Activated CD4-positive, alpha-beta T cell treated with anti-CD3 and anti-CD28 coated beads, Interleukin-2, amount 10 ng/mL, durations not matched to agents 24 days and 14 days (primary cell): Measurements from ENCODE around the gene COMMD1. TPM values are rescaled to one million over a fixed set of nuclear protein-coding genes. Genes with fewer than 3 reads are reported as not detected.

Experiments
- DNase-seq: peaks from one replicate; pipeline ENCODE4 v3.0.0; 2022
- H3K27ac Mint-ChIP-seq: one replicate; pipeline ENCODE4 v1.8.0; 2022; ENCODE audit warnings: mild to moderate bottlenecking, mixed read lengths
- H3K27me3 Mint-ChIP-seq: one replicate; pipeline ENCODE4 v1.8.0; 2022; ENCODE audit warnings: mixed read lengths
- H3K36me3 Mint-ChIP-seq: one replicate; pipeline ENCODE4 v1.8.0; 2022; ENCODE audit warnings: low read depth, mild to moderate bottlenecking, mixed read lengths
- H3K4me1 Mint-ChIP-seq: one replicate; pipeline ENCODE4 v1.8.0; 2021; ENCODE audit warnings: mixed read lengths
- H3K4me3 Mint-ChIP-seq: one replicate; pipeline ENCODE4 v1.8.0; 2022; ENCODE audit warnings: mild to moderate bottlenecking, moderate library complexity, mixed read lengths
- H3K9me3 Mint-ChIP-seq: one replicate; pipeline ENCODE4 v1.8.0; 2021; ENCODE audit warnings: mixed read lengths
- intact Hi-C: fragments of 100-400 bp; cut with micrococcal nuclease; formaldehyde crosslinking; loops from one replicate; pipeline ENCODE4 v1.15.1; 2023
- total RNA-seq: library from RNA; stranded (reverse); gene quantifications from 2 replicates; pipeline ENCODE4 v1.2.3, GENCODE V29; 2022

COMMD1 gene
- total RNA-seq, 1 donor from 2014 or later = 27.6 TPM

DNA sequence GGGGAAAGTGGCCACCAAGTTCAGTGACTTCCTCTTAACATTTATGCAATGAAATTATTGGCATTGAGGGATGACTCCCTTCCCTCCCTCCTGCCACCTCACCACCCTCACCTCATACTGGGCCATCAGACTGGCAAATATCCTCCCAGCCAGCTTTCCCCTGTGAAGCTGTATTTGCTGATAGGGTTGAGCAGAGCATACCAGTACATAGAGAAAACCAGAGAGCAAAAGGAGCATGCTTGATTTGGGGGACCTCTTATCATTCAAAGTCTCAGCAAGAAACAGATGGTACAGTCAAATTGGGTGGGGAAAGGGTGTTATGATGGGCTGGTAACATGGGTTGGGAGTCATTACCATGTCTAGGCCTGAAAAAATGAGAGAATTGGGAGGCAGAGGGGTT is 271.3 kb downstream of the COMMD1 start:
- Mint-ChIP-seq H3K27ac (no peak overlapping the region), H3K36me3 (no peaks in the 10 kb centered on the region), H3K4me1 (no peaks in the 10 kb centered on the region), H3K4me3 (no peak overlapping the region), H3K27me3 (no peaks in the 10 kb centered on the region), H3K9me3 (no peaks in the 10 kb centered on the region)
- intact Hi-C loops = no loop called here
- DNase-seq = no peak

DNA sequence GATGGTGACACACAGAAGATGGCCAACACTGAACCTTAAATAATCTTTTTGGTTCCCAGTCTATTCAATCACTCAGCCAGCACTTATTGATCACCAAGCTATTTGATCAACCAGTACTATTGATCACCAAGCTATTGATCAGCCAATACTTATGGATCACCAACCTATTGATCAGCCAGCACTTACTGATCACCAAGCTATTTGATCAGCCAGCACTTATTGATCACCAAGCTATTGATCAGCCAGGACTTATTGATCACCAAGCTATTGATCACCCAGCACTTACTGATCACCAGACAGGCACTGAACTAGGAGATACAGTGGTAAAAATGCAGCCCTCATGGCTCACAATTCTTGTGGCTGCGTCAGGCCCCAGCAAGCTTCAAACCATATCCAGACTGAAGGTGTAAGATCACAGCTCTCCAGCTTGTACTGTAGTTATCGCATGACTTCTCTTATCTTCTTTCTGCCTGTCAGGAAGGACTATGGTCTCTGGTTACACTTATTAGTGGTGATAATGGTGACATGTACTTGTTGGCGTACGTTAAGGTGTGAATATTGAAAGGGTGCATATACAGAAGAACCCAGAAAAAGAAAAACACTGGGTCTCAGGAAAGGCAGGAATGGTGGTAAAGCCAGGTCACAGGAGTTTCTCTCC is 272.0 kb downstream of the COMMD1 start:
- Mint-ChIP-seq H3K4me3 (no peak overlapping the region), H3K27me3 (no peaks in the 10 kb centered on the region), H3K36me3 (no peaks in the 10 kb centered on the region), H3K4me1 (no peaks in the 10 kb centered on the region), H3K27ac (no peak overlapping the region), H3K9me3 (no peaks in the 10 kb centered on the region)
- no peak for DNase-seq
- intact Hi-C loops = no loop called here

DNA sequence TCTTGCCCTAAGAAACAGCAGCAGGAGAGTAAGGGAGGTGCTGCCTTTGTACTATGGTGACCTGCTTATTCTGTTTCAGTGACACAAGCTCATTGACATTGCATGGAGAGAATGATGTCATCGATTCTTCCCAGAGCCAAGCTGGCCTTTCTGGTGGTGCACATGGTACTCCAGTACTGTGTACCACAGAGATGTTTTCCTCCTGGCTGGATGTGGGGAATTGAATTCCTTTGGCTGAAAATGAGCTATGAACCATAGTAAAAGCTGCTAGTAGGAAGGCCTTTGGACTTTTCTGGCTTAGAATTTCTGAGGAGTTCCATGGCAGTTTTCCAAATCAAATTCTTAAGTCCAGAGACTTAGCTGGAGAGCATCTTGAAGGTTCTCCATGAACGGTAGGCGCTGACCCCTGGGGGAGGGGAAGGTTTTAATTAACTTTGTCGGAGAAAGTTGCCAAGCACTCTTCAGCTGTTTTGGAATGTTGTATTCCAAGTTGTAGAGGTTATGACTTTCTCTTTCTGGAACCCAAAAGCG is 273.3 kb downstream of the COMMD1 start:
- intact Hi-C loops = no loop called here
- Mint-ChIP-seq H3K27me3 (peaks cover 2% of the 10 kb centered on the region), H3K36me3 (no peaks in the 10 kb centered on the region), H3K9me3 (no peaks in the 10 kb centered on the region), H3K4me3 (no peak overlapping the region), H3K27ac (no peak overlapping the region), H3K4me1 (no peaks in the 10 kb centered on the region)
- no peak for DNase-seq

DNA sequence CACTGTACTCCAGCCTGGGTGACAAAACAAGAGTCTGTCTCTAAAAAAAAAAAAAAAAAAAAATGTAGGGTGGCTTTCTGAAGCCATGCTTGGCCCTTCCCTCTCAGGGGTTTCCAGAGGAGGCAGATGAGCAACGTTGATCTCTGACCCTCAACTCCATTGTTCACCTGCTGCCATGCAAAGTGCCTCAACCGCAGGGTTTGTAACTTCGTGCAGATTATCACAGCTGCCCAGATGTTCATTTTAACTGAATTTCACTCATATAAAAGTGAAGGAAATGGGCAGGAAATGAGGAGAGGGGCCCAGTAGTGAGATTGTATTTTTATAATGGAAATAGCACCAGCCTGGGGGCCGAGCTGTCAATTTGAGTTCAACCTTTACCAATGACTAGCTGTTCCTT is 275.5 kb downstream of the COMMD1 start:
- Mint-ChIP-seq H3K27me3 (peaks cover 2% of the 10 kb centered on the region), H3K9me3 (no peaks in the 10 kb centered on the region), H3K36me3 (no peaks in the 10 kb centered on the region), H3K4me1 (no peaks in the 10 kb centered on the region), H3K4me3 (no peak overlapping the region), H3K27ac (no peak overlapping the region)
- intact Hi-C loops = no loop called here
- no peak for DNase-seq

- Mint-ChIP-seq H3K27me3 (peaks cover 2% of the 10 kb centered on the region), H3K4me3 (no peak overlapping the region), H3K27ac (no peak overlapping the region), H3K36me3 (no peaks in the 10 kb centered on the region), H3K4me1 (no peaks in the 10 kb centered on the region), H3K9me3 (no peaks in the 10 kb centered on the region)
- no peak for DNase-seq
- intact Hi-C loops = no loop called here
These were observed 276.4 kb downstream of the COMMD1 start for GRCh38 chr2:62181843-62182242.

GRCh38 chr2:62184512-62185230 is 279.2 kb downstream of the COMMD1 start:
- no peak for DNase-seq
- H3K9me3 Mint-ChIP-seq = no peaks in the 10 kb centered on the region
- intact Hi-C loops = no loop called here
- H3K27ac Mint-ChIP-seq = no peak overlapping the region
- H3K27me3 Mint-ChIP-seq = peaks cover 10% of the 10 kb centered on the region
- no peak overlapping the region for H3K4me3 Mint-ChIP-seq
- H3K36me3 Mint-ChIP-seq = no peaks in the 10 kb centered on the region
- no peaks in the 10 kb centered on the region for H3K4me1 Mint-ChIP-seq

Other genes starting within 250 kb of the COMMD1 start
- gene FAM161A, start 51.6 kb upstream of the COMMD1 start, total RNA-seq = 3.8 and 4.5 TPM in 2 replicates
- gene CCT4, start 17.0 kb upstream of the COMMD1 start, total RNA-seq = 398 and 407 TPM in 2 replicates